Loucy (cell line): Measurements from ENCODE around the gene CYP27B1.
A peak's percentile ranks its signal among the peaks of the same experiment; 100 is the strongest.

Experiments used
- H2AFZ ChIP-seq: fragments of 200-600 bp; sonication (generic); 2 replicates; pipeline ENCODE4 v1.6.0; 2016; ENCODE audit warnings: antibody characterized with exemption, mild to moderate bottlenecking, low read length, moderate library complexity
- H3F3A ChIP-seq: fragments of 200-600 bp; 2 replicates; pipeline ENCODE4 v1.6.0; 2016; ENCODE audit warnings: antibody characterized with exemption, low read depth, mild to moderate bottlenecking
- H3K27me3 ChIP-seq: fragments of 200-600 bp; sonication (generic); 2 replicates; pipeline ENCODE4 v1.6.1; 2014; ENCODE audit warnings: low read length, mild to moderate bottlenecking; ENCODE audit not compliant: insufficient read depth, poor library complexity, severe bottlenecking
- H3K36me3 ChIP-seq: fragments of 200-600 bp; sonication (generic); 2 replicates; pipeline ENCODE4 v1.6.1; 2016; ENCODE audit warnings: low read length; ENCODE audit not compliant: insufficient read depth
- H3K4me1 ChIP-seq: fragments of 200-600 bp; sonication (generic); 2 replicates; pipeline ENCODE4 v1.5.1; 2014; ENCODE audit warnings: low read length, mild to moderate bottlenecking; ENCODE audit not compliant: insufficient read depth, poor library complexity, severe bottlenecking
- H3K4me2 ChIP-seq: fragments of 200-600 bp; sonication (generic); 2 replicates; pipeline ENCODE4 v1.6.0; 2014; ENCODE audit warnings: antibody characterized with exemption, low read length, low read depth, mild to moderate bottlenecking; ENCODE audit not compliant: poor library complexity, severe bottlenecking
- H3K4me3 ChIP-seq: fragments of 200-600 bp; sonication (generic); 2 replicates; pipeline ENCODE4 v1.5.1; 2014; ENCODE audit warnings: low read length, mild to moderate bottlenecking, mixed read lengths; ENCODE audit not compliant: poor library complexity, severe bottlenecking
- H3K79me2 ChIP-seq: fragments of 200-600 bp; sonication (generic); 2 replicates; pipeline ENCODE4 v1.6.1; 2014; ENCODE audit warnings: low read length; ENCODE audit not compliant: insufficient read depth
- H3K9ac ChIP-seq: fragments of 200-600 bp; sonication (generic); 2 replicates; pipeline ENCODE4 v1.6.0; 2014; ENCODE audit warnings: mild to moderate bottlenecking, low read depth, low read length, moderate library complexity; ENCODE audit not compliant: poor library complexity, severe bottlenecking
- H3K9me2 ChIP-seq: fragments of 200-600 bp; sonication (generic); replicated peaks from 2 replicates; pipeline ENCODE4 v1.6.1; 2016; ENCODE audit warnings: low read depth, low read length, mixed read lengths
- H3K9me3 ChIP-seq: fragments of 200-600 bp; sonication (generic); 2 replicates; pipeline ENCODE4 v1.6.1; 2014; ENCODE audit warnings: mild to moderate bottlenecking, antibody characterized with exemption, low read length, low read depth; ENCODE audit not compliant: insufficient read depth
- H4K20me1 ChIP-seq: fragments of 200-600 bp; sonication (generic); 2 replicates; pipeline ENCODE4 v1.6.0; 2014; ENCODE audit warnings: antibody characterized with exemption, low read length, mild to moderate bottlenecking; ENCODE audit not compliant: insufficient read depth, poor library complexity, severe bottlenecking
- CTCF ChIP-seq: fragments of 200-600 bp; sonication (generic); conservative IDR thresholded peaks from 2 replicates; pipeline ENCODE4 v1.5.1; 2014; ENCODE audit warnings: mild to moderate bottlenecking, antibody characterized with exemption, low read length
- EZH2phosphoT487 ChIP-seq: fragments of 200-600 bp; IDR thresholded peaks from 2 replicates; pipeline ENCODE4 v1.6.1; 2018; ENCODE audit warnings: antibody characterized with exemption, mild to moderate bottlenecking, moderate library complexity, borderline replicate concordance

CYP27B1 gene

DNA sequence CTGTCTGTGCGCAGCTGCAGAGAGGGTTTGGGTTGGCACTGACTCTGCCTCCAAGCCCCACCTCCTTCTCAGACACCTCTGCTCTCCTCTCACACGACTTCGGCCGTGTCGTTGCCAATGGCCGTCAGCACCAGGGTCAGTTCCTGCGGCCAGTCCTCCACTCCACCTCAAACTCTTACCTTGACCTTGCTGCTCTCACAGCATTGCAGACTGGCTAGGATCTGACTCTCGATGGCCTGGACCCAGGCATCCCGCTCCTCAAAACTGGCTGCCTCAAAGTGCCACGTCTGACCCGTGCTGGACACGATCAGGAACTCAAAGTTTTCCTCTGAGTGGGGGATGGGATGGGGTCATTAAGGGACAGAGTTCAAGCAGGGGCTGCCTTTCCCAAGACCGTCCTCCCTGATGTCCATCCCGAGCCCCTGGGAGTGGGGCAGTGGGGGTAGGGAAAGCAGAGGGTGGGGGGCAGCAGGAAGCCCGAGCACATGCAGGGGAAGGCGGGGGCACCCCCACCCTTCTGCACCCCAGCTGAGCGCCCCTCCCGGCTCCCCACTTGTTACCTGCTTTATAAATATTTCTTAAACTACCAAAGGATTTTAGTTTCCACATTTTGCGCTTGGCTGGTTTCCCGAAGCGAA lies 39.0 kb downstream of the CYP27B1 start:
- Histone ChIP-seq H3K4me1 (no peaks in the 10 kb centered on the region), H3K27me3 (no peaks in the 10 kb centered on the region), H2AFZ (no peak overlapping the region), H3F3A (no peaks in the 10 kb centered on the region), H3K36me3 (peaks cover 58% of the 10 kb centered on the region; the same call in 1 of the 2 replicates), H3K4me3 (no peak overlapping the region), H3K9ac (no peak overlapping the region), H3K9me3 (no peaks in the 10 kb centered on the region), H3K79me2 (no peaks in the 10 kb centered on the region), H3K9me2 (no peaks in the 10 kb centered on the region), H4K20me1 (no peaks in the 10 kb centered on the region), H3K4me2 (no peak overlapping the region)
- TF ChIP-seq EZH2phosphoT487 (no peak), CTCF (no peak)

DNA sequence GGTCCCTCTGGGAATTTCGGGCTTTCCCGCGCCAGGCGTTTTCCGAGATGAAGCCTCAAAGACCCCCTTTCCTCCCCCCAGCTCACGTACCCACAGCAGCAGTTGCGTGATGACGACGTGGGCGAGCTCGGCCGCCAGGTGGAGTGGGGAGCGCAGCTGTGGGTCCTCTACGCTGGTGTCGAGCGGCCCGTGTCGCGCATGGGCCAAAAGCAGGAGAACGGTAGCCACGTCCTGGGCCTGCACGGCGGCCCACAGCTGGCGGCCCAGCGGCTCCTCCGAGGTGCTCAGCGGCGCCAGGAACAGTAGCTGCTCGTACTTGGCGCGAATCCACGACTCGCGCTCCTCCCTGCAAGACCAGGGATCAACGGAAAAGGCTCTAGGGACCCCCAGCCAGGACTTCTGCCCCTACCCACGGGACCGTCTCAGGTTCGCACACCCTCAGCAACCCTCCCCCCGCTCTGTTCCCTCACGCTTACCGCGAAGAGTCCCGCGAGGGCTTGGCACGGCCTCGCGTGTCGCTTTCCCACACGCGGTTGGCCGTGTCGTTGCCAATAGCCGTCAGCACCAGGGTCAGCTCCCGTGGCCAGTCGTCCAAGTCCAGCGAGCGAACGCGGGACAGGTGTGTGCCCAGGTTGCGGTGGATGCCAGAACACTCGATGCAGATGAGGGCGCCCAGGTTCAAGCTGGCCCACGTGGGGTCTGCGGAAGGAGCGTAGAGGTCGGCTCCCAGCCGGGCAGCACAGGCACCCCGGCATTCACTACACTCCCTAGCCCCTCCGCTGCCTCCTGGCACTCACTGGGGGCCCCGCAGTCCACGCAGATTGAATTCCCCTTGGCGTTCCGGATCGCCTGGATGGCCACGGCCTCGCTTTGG lies 39.8 kb downstream of the CYP27B1 start:
- no peaks in the 10 kb centered on the region for H3K9me3 ChIP-seq
- no peaks in the 10 kb centered on the region for H3K4me1 ChIP-seq
- H3F3A ChIP-seq = no peaks in the 10 kb centered on the region
- no peaks in the 10 kb centered on the region for H3K9me2 ChIP-seq
- no peak overlapping the region for H2AFZ ChIP-seq
- H3K79me2 ChIP-seq = no peaks in the 10 kb centered on the region
- H4K20me1 ChIP-seq = no peaks in the 10 kb centered on the region
- H3K36me3 ChIP-seq = peaks cover 50% of the 10 kb centered on the region; the same call in 1 of the 2 replicates
- TF ChIP-seq EZH2phosphoT487 = no peak
- no peak for TF ChIP-seq CTCF
- no peaks in the 10 kb centered on the region for H3K27me3 ChIP-seq
- H3K4me3 ChIP-seq = no peak overlapping the region
- H3K9ac ChIP-seq = no peak overlapping the region
- no peak overlapping the region for H3K4me2 ChIP-seq

DNA sequence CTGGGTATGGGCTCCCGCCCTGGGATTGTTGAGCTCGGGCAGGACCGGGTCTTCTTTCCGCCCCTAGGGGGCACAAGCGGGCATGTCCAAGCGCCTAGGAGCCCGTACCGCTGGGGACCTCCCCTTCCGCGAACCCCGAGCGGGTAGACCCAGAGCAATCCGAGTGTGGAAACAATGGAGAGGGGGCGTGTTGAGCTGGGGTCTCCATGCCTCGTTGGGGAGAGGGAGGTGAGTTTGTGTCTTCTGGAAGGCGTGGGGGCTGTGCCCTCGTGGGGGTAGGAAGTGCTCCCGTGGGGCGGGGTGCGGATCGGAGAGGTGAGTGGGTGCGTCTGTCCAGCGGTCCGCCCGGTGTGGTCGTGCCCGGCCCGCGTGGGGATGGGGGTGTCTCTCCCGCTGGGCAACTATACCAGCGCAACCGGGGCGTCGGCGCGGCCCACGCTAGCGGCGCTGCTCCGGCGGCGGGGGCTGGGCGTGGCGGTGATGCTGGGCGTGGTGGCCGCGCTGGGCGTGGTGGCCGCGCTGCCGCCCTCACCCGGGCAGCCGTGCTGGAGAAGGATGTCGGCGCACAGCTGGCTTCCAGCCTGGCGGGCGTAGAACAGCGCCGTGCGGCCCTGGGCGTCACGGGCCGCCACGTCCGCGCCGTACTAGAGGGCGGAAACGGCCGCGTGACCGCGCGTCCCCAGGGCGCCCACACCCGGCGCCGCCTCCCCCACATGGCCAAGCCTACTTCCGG lies 40.6 kb downstream of the CYP27B1 start:
- H3K27me3 ChIP-seq = no peaks in the 10 kb centered on the region
- H3K36me3 ChIP-seq = peaks cover 42% of the 10 kb centered on the region; the same call in 1 of the 2 replicates
- H3K4me2 ChIP-seq = no peak overlapping the region
- no peaks in the 10 kb centered on the region for H3K9me2 ChIP-seq
- no peak for TF ChIP-seq EZH2phosphoT487
- peak; percentile 53 for TF ChIP-seq CTCF
- H3K9me3 ChIP-seq = no peaks in the 10 kb centered on the region
- no peaks in the 10 kb centered on the region for H3K79me2 ChIP-seq
- no peaks in the 10 kb centered on the region for H3F3A ChIP-seq
- H4K20me1 ChIP-seq = no peaks in the 10 kb centered on the region
- H3K9ac ChIP-seq = no peak overlapping the region
- no peak overlapping the region for H3K4me3 ChIP-seq
- no peaks in the 10 kb centered on the region for H3K4me1 ChIP-seq
- H2AFZ ChIP-seq = no peak overlapping the region
